ENCODE measurements around the gene JAKMIP2.
"Not testable (repeated sequence)": the region's sequence is repeated elsewhere in the genome, so short reads cannot be mapped to it uniquely, and the experiment has no call there.

Gene JAKMIP2

DNA sequence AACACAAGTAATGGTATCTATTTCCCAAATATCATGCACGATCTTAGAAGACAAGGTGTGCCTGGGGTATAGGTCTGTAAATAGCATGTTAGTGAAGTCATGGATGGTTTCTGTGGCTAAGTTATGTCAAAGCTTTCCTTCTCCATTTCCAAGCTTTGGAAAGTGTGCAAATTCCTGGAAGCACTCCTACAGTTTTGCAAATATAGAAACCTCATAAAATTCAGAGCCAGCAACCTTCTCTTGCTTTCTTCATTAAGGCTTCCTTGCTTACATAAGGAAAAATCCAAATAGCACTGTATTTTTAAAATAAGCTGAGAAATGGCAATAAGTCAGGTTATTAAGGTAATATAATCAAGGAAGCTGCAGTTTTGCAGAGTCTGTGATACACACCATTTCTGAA, 138.1 kb downstream of the JAKMIP2 start:
- DNase-seq = no peak

DNA sequence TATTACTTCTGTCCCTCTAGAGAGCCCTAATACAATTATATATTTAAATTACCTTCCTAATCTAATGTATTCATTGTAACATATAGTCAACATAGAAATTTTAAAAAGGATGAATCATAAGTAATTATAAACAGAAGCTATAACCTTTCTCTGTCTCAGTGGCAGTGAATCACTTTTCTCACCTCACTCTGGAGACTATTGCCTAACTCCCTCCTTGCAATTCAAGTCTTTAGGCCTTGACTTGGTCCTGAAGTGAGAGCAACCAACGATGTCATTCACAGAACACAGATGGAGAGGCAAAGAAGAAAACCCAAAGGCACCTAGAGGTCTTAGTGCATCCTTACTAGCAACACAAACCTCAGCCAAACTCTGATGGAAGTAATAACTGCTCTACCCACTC, 139.4 kb downstream of the JAKMIP2 start:
- DNase-seq = no peak

DNA sequence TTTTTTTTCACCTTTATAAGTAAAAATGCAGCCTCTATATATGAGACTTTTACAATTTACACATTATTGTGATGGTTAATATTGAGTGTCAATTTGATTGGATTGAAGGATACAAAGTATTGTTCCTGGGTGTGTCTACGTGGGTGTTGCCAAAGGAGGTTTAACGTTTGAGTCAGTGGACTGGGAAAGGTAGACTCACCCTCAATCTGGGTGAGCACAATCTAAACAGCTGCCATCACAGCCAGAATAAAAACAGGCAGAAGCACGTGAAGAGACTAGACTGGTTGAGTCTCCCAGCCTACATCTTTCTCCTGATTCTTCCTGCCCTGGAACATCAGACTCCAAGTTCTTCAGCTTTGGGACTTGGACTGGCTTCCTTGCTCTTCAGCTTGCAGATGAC, 139.9 kb downstream of the JAKMIP2 start:
- DNase-seq = no peak

DNA sequence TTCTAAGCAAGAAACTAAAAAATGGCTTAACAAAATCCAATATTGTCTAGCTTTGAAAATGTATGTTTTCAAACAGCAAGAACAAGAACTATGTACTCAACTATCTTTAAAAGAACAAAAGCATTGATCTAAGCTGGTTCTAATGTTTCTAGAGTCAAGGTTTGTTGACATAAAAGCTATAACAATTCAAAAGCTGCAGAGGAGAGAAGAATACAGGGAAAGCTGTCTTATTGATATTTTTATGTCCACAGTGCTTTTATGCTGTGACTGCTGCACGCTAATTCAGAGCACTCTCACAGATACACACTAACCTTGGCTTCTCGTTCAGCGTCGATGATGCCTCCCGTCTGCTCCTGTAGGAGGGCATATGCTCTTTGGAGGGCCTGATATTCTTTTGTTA, 143.2 kb downstream of the JAKMIP2 start:
- no peak for DNase-seq

DNA sequence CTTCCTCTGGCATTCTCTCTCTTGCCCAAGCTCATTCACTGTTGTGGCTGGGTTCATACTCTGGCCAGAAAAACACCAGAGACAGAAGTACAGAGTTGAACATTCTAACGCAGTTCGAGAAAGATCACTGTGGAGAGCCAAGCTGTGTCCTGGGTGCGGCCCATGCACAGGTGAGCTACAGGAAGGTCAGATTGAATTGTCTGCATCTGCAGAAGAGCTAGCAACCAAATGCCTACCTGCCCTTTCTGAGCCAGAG, 145.9 kb downstream of the JAKMIP2 start:
- DNase-seq = no peak

DNA sequence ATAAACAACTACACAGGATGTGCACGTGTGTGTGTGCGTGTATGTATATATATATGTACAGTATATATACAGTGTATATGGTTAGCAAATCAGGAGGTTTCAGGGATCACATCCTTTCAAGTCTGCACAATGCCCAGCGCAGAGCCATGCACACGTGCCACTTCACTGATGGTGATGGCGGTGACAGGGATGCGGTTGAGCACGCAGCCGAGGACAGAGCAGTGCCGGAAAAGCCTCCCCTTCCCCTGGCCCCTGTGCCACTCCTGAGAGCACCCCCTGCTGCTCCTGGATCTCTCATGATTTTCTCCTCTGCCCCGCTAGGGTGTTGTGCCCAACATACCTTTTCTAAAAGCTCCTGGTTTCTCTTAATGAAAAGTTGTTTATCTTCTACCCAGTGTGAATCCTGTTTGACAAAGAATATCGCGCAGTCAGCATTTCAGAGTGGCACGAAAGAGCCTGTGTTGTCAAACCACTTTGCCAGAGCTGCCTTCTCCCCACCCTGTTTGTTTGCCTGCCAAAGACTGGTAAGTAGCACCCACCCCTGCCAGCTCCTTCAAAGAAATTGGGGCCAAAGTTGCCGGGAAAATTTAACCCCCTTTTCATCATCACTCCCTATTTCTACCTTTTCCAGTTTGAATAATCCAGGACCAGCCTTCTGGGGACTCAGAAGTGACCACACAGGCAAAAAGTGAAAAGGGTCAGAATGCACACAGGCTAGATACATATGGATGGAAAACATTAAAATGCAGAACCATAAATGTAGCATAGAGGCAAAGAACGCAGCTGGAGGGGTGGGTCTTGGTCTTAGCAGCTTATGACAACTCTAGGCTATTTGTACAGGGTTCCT, 146.4 kb downstream of the JAKMIP2 start:
- no peak for DNase-seq

DNA sequence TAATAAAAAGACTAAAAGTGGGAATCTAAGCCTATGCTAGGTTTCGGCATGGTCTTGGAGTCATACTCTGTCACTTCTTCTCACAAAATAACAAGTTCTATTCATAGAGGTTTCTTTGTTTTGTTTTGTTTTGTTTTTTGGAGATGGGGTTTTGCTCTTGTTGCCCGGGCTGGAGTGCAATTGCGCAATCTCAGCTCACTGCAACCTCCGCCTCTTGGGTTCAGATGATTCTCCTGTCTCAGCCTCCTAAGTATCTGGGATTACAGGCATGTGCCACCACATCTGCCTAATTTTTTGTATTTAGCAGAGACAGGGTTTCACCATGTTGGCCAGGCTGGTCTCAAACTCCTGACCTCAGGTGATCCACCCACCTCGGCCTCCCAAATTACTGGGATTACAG, 147.1 kb downstream of the JAKMIP2 start:
- not testable (repeated sequence) for DNase-seq

DNA sequence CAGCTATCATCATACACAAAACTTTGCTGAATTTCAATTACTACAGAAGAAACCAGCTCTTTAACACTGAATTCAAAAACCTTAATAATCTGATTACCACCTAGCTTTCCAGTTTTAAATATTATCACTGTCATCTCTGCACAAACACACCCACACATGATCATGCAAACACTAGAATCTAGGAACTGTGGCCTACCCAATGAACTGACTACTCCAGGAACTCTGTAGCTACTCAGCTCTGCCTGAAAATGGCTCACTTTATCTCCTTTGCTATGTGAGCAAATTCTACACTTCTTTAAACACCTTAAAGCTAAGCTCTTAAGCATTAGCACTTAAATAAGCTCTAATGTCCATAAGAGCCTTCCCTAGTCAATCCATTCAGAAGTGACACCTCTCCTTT, 149.4 kb downstream of the JAKMIP2 start:
- DNase-seq = no peak

DNA sequence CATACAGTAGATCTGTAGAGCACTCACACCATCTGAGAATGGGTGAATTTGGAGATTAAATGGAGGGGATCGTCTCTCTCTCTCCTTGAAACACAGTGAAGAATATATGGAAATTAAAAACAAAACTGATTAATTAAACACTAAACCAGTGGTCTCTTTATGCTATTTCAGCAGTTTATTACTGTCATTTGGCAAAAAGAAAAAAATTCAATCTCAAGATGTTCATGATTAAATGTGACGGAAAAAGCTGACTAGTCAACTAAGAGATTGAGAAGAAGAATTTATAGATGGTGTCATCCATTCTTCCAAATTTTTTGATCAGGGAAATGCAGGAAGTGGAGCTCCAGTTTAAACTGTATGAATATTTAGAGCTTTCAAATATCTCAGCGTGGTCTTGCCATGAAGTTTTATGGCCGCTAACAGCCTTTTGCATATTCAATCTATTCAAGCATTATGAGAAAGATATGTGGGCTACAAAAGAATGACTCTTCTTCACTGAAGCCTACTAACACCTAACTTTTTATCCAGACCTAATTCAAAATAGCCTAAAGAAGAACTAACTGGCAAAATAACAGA, 151.0 kb downstream of the JAKMIP2 start:
- no peak for DNase-seq

DNA sequence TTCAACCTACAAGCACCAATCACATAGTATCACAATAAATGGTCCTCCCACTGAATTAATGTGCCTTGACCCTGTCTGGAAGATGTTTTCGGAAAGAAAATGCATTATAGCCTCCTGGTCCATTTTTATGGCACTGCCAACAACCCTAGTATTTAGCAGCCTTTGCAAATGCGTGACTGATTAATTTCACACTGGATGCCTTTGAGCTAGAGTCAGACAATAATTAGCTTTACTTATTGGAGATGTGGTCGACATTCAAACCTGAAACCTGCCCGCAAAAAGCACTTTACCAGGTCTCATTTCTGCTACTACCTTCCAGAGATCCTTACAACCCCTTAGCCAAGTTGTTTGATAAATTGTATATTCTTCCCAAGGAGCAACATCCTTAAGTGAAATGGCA, 153.3 kb downstream of the JAKMIP2 start:
- no peak for DNase-seq

DNA sequence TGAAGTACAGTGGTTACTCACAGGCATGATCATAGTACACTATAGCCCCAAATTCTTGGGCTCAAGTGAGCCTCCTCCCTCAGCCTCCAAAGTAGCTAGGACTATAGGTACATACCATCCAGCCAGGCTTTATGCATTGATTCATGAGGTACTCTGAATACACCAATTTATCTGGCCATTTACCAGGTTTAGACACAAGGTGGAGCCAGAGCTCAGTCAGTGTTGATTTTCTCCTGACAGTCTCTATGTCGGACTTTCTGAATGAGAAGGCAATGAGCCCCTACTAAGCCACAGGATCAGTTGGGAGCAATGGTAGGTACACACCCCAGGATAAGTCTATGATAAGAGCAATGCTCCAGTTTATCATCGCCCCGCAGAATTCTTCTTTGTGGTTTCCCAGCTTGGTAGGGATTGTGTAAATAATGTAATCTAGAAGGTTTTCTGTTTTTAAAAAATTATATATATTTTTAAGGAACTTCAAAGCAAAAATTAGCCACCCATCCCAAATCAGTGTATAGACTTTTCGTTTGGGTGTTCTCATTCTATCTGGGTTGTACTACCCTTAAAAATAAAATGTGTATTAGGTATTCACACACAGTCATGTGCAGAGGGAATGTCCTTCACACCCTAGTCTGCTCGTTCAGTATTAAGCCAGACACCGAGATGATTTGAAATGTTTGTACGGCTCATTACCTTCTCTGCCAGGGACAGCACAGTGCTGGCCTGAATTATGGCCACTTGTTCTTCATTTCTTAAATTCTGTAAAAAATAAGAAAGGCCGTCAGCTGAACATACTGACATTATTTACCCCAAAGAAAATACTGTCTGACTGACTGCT, 154.3 kb downstream of the JAKMIP2 start:
- peak; percentile 32 for DNase-seq

DNA sequence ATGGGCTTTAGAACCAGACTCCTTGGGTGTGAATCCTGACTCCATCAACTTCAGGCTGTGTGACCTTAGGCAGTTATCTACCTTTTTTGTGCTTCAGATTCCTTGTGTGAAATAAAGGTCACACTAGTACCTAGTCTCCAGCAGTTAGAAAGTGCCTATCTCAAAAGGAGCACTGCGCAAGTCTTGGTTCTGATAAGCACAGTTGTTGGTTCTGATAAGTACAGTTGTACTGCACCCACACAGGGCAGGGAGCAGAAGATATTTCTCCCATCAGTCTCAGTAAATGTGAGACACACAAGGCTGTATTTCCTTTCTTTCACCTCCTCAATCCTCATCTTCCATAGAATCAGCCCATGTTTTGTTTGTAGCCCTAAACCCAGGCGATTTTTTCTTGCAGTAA, 156.1 kb downstream of the JAKMIP2 start:
- DNase-seq = no peak

DNA sequence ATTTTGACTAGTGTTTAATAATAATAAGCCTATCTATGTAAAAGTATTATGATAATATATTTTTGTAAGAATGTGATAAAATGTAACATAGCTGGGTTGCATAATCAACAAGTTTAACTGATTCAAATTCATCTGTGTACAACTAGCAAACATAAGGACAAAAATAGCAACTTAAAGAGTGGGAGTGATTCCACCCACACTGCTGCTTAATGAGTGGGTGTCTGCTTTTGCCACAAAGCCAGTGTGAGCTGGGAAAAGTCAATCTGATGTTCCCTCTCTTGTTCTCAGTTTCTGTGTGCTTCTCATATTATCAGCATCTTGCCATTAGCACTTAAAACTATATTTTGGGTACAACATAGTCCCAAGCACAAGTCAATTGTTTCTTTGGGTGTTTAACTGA, 161.5 kb downstream of the JAKMIP2 start:
- no peak for DNase-seq

DNA sequence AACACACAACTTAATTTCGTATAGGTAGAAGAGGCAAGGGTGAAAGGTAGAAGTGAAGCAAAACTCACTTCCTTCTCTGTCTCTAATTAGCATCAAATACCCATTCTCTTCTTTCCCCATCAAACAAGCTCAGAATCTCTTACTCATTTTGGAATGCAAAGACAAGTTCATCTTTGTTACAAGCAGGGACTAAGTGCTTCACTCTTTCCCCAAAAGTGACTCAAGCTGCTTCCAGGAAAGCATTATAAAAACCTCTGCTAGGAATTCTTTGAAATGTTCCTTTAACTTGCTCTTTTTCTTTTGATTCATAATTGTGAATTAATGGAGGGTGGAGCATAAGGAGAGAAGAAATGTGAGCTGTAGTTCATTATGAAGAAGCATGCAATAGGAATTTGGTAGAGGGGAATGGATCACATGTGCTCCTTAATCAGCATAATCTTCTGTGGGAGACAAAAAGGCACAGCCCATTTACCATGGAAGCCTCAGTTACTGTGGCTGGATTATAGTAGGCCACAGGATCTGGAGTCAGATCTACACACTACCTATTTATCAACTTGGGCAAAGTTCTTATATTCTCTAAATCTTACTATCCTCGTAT, 163.1 kb downstream of the JAKMIP2 start:
- DNase-seq = no peak

DNA sequence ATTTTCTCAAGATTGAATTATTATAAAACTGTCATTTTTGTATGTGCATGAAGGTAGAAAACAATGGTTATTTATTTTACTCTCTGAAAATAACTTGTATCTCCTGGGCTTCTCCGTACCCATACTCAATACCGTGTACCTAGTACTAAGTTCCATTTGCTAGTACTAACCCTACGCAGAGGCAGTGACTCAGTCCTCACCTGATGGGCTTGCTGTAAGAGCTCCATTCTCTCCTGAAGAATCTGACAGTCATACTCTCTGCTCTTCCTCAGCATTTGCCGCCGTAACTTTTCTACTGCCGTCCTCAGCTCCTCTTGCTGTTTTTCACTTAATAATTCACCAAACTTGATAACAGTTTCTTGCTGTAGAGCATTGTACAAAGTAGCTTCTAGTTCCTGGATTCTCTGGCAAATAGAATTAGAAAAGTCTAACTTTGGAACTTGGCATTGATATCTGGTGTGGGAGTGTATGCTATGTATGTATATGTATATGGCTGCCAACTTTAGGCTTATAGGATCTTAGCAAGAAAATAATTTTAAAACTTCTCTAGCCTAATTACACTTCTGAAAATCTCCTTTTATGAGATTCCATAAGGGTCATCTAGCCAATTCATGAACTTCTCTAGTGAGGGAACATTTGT, 164.7 kb downstream of the JAKMIP2 start:
- no peak for DNase-seq

DNA sequence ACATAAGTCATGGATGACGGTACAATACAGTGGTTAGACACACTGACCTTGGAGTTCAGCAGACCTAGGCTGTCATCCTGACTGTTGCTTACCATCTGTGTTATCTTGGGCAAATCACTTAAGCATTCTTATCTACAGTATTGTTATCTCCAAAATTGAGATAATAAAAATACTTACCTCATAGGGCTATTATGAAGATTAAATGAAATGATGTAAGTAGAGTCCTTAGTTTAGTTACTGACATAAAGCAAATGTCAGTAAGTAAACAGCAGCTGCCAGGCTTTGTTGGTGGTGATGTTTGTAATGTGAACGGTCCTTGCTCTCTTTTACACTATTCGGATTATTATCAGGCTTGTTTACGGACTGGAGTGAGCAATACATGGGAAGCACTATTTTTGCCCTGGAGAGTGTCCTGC, 165.3 kb downstream of the JAKMIP2 start:
- DNase-seq = no peak

DNA sequence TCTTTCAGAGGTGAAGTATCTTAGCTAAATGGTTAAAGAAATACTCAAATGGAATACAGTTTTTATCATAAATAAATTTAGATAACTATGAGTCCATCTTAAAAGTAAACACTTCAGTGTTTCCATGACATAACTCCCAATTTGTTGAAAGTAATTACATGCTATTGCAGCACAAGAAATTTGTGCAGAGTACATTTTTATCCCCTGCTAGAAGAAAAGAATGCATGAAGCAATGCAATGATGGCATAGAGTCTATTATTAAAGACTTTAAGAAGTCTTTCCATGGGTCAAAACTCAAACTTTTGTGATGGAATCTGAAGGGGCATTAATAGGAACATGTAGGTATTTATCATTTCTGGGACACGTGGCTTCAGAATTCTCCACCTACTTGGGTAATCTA, 166.1 kb downstream of the JAKMIP2 start:
- DNase-seq = no peak

DNA sequence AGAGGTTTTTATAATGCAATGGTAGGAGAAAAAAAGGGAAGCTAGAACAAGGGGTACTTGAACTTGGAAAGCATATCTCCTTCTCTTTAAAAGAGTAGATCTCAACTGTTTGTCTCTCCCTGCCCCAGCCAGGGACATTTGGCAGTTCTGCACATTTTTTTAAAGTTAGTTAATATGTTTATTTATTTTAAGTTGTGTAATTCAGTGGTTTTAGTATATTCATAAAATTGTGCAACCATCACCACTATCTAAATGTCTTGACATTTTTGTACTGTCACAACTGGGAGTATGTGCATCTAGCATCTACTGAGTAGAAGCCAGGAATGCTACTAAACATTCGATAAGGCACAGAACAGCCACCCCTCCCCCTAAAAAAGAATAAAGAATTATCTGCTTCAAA, 169.2 kb downstream of the JAKMIP2 start:
- no peak for DNase-seq

DNA sequence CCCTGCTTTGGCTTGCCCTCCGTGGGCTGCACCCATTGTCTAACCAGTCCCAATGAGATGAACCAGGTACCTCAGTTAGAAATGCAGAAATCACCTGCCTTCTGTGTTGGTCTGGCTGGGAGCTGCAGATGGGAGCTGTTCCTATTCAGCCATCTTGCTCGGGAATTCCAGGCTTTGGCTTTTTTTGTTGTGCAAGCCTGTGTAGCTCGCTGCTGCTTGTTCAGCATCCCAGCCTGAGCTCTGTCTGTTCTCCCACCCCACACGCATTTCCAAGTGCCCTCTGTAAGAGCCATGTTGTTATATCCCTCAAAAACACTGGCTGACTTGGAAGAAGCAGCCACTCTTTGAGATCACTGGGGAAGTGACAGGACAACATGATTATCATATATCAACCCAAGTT, 171.0 kb downstream of the JAKMIP2 start:
- no peak for DNase-seq

DNA sequence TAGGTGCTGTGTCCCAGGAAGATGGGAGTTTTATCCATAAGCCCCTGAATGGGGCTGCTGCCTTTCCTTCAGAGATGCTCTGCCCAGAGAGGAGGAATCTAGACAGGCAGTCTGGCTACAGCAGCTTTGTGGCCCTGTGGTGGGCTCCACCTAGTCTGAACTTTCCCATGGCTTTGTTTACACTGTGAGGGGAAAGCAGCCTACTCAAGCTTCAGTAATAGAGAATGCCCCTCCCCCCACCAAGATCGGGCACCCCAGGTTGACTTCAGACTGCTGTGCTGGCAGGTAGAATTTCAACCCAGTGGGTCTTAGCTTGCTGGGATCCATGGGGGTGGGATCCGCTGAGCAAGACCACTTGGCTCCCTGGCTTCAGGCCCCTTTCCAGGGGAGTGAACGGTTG, 171.7 kb downstream of the JAKMIP2 start:
- no peak for DNase-seq

DNA sequence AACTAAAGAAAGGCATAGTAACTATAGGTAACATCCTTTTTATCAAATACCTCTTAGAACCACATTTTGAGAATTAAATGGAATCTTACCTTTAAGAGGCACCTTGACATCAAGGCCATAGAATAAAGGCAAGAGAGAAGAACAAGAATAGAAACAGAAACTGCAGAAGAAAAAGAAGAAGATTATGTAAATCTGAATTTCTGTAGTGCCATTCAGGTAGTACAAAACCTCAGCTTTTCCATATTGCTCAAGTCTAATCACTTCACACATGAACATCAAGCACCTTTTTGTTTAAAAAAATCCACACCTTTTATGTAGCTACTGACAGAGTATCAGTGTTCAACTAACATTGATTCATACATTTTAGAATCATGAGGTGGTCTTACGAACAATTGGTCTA, 180.9 kb downstream of the JAKMIP2 start:
- no peak for DNase-seq

DNA sequence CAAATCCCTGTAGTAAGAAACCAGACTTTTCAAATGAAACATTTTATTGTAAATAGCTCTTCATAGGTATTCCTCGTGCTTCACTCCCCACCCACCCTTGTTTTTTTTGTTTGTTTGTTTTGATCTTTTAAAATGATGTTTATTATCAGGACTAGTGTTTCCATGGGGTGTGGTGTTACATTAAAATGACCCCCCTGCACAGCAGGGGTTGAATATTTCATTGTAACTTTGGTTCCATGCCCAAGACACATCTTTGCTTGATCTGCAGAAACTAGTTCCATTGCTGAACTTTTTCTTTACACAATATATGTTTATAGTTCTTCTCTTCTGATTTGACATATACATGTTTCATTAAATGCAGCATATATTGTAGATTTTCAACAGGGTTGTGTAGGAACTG, 191.4 kb downstream of the JAKMIP2 start:
- DNase-seq = no peak

DNA sequence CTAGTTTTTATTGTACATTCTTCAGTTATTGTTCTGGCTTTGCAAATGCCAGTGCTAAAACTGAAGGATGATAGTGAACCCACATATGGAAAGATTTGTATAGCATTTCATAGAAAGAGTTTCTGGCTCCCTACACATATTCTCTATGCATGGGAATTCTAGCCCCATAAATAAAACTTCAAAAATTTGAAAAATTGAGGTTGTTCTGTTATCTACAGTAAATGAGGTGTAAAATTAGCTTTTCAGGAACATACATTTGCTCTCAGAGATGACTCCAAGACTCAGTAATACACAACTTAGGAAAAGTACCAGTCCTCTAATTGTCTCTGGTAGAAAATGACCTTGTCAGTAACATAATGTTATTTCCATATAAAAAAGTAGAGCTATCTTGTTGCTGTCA, 192.4 kb downstream of the JAKMIP2 start:
- no peak for DNase-seq
